GM19452 (cell line): ENCODE measurements around the gene NEMP2.
"Not testable (repeated sequence)": the region's sequence is repeated elsewhere in the genome, so short reads cannot be mapped to it uniquely, and the experiment has no call there.

Experiments used
- ATAC-seq: cut with Tn5 transposase; IDR thresholded peaks from one replicate; pipeline ENCODE4 v1.9.1; 2021; ENCODE audit not compliant: unreplicated experiment

Gene NEMP2

DNA sequence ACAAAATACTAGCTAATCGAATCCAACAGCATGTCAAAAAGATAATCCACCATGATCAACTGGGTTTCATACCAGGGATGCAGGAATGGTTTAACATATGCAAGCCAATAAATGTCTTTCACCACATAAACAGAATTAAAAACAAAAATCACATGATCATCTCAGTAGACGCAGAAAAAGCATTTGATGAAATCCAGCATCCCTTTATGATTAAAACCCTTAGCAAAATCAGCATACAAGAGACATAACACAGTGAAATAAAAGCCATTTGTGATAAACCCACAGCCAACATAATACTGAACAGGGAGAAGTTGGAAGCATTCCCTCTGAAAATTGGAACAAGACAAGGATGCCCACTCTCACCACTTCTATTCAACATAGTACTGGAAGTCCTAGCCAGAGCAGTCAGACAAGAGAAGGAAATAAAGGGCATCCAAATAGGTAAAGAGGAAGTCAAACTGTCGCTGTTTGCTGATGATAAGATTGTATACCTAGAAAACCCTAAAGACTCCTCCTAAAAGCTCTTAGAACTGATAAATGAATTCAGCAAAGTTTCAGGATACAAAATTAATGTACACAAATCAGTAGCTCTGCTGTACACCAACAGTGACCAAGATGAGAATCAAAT is 39.8 kb downstream of the NEMP2 start:
- not testable (repeated sequence) for ATAC-seq

DNA sequence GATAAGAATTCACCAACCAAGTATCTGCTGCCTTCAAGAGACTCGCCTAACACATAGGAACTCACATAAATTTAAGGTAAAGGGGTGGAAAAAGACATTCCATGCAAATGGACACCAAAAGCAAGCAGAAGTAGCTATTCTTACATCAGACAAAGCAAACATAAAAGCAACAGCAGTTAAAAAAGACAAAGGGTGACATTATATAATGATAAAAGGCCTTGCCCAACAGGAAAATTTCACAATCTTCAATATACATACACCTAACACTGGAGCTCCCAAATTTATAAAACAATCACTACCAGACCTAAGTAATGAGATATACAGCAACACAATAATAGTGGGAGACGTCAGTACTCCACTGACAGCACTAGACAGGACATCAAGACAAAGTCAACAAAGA is 41.4 kb downstream of the NEMP2 start:
- ATAC-seq = no peak

DNA sequence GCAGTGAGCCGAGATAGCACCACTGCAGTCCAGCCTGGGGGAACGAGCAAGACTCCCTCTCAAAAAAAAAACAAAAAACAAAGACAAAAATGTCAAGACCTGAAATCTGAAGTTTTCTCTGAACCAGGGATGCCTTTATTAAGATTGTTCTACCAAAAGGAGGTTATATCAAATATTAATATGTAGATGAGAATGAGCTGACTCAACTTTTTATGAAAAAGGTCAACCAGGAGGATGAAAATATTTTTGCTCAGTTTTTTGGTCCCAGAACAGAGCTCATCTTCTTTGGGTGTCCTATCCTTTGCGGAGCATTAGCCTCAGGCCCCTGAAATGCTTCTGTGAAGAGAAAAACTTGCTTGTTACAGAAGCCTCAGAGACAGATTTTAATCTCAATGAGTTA is 44.0 kb downstream of the NEMP2 start:
- ATAC-seq = no peak

DNA sequence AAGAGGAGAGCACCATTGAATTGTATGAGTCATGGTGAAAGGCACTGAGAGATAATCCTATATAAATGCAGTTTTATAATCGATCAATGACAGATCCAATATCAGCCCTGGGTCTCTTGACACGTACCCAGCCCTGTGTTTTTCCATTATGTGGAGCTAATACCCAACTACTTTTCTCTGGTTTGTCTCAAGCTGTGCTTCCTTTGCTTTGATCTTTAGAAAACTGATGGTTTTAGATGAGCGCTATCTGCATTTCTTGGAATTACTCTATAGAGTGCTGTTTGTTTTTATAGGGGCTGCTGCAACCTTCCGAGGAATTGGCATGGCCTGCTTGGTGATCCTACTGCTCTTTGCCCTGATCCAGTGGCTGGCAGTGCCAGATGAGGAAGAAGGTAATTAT is 45.0 kb downstream of the NEMP2 start:
- ATAC-seq = no peak

DNA sequence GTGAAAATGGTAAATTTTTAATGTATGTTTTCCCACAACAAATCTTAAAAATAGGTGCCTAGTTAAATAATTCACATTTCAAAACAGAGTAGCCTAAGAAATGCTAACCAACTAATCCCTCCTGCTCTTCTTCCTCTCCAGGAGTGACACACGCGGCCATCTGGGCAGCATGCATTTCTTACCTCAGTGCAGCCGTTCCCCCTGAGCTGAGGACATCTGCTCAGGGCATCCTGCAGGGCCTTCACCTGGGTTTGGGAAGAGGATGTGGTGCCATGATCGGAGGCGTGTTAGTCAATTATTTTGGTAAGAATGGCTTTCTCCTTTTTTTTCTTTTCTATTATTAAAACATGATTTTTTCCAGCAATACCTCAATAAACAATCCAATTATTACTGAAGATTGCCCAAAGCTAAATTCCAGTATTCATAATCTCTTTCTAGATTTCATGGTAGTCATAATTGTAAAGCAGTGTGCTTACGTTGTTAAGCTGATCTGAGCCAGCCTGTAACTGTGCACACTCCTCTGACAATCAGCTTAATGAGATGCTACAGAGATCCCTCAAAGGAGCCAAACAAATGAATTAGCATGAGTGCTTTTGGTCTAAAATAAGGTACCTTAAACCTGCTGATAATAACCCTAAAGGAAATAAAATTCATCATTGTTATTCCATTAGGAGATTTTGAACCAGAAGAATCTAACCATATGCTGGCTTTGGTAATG is 45.8 kb downstream of the NEMP2 start:
- no peak for ATAC-seq

DNA sequence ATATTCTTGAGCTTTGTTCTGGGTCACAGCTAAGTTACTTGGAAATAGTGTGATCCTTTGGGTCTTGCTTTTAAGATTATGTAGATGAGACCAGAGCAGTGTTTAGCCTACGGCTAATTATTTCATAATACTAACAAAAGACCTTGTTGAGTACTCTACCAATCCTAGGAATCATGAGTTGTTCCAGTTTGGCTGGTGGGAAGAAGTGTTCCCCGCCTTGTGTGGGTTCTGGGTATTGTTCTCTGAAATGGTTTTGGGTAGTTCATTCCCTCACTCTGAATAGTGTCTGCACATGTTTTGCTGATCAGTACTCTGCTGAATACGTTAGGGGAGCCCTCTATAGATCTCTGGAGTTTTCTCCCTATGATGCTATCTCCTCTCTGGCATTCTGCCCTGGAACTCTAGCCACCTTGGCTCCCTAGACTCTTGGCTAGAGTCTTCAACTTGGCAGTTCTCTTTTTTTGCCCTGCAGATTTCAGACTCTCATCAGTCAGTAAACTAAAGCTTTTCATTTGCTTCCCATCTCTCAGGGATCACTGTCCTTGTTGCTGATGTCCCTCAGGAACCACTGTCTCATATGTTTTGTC is 48.4 kb downstream of the NEMP2 start:
- ATAC-seq = no peak

DNA sequence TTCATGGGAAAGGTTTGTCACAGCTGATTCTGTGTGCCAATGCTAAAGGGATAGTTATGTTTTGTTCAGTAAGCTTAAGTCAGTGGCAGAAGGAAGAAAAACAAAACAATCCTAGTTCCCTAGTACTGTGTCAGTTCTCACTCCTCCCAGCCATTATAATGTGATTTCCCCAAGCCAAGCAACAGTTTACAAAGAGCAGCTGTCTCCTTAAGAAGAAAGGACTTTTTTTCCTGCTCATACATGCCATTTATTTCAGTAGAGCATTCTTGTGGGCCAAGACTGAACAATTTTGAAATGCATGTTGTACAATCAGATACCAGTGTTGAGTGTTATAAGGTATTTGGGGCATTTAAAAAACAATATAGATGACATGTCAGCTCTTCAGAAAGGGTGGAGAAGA is 52.1 kb downstream of the NEMP2 start:
- no peak for ATAC-seq

DNA sequence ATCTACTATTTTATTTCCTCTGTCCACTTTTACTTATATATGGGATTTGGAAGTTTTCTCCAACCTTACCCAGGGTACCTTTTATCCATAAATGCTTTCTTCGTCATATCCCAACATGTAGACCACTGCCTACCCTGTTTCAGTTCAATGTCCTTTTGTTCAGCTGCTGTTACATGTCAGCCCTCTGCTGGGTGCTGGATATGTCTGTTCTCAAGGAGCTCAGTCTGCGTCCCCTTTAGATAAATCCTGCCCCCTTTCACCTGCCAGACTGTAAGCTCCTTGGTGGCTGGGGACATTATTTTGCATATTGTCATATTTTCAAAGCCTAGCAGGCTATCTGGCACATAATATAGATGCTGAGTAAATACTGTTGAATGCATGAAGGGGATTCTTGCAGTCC is 53.2 kb downstream of the NEMP2 start:
- no peak for ATAC-seq

DNA sequence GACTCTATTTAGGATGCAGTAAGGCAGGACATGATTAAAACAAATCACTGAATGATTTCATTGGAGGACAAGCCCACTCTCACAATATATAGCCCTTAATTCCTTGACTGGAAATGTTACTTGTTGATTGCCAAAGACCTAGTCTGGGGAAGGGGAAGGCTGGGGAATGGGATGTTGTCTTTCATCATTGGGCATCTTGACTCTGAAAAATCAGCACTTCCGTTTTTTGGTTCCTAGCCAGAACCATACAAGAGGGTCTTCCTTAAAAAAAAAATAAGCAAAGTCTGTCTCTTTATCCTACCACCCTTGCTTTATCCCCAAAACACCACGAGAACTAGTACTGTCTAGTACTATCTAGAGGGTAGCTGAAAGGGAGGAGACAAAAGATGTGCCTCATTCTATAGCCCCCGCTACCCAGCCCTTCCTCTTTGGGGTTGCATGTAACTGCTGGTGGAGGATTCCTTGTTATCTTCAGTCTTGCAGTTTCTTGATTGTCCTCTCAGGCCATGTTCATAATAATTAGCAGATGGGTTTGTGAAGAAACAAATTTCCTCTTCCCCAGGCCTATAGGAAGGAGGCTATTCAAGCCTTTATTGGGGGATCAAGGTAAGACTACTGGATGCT is 55.8 kb downstream of the NEMP2 start:
- ATAC-seq = no peak

DNA sequence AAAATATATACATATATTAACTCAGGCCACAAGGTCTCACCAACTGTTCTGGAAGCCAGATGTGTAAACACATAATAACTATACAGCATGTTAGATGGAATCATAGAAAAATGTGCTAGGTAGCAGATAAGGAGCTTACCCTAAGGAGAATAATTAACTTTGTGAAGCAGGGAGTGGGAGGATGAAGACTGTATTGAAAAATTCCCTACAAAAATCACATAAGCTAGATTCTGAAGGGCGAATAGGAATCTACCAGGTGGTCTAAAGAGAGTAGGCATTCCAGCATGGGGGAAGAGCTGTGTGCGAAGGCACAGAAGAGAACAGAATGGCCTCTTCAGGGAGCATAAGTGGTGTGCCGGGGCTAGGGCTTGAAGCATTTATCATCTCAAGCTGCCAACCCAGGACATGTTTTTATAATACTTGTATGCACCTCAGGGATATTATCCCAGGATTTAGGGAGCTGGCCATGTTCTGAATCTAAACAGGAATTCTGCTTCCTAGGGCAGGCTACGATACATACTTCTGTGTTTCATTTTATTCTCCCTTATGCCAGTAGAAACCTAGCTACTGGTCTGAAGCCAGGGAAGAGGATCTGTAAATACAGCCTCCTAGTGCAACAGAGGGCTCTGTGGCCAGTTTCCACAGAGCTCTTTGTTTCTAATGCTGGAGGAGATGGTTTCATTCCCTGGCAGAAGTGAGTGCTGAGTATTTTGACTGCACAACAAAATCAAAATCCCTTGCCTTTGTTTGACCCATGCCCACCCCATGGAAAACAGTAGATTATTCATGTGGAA is 56.7 kb downstream of the NEMP2 start:
- ATAC-seq = no peak

DNA sequence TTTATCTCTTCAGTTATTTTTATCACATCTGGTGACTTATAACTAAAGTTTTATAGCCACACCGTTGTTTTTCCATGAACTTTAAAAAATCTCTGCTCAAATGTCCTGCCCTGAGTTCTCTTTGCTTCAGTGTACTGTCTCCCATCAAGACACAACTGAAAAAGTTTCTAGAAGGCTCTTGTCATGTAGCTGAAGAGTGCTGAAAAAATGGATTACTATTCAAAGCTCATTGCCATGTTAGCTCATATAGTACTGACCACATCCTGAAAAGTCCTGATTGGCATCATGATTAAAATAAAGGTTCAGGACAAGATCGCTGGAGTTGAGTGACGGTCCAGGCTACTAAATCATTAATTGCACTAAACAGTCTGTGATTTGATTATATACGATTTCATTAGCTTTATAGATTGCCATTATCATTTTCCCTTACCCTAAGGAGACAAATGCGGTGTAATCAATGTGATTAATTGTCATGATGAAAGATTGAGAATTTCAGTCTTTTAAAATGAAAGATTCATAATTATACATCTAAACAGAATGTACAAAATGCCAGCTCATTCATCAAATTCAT is 64.2 kb downstream of the NEMP2 start:
- no peak for ATAC-seq

DNA sequence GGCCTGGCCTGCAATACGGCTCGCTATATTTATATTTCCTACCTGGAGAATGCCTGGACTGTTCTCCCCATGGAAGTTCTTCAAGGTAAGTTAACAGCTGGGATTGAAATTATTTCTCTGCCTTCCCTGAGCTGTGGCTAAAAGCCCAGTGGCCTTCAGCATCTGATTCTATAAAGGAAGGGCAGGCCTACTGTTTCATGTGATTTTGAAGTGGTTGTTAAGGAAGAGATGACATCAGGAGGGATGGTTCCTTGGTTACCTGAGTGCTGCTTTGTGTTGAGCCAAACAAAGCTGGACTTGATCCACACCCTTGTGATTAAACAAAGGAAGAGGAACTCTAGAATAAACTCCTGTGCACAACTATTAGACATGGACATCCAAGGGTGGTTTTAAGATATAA is 64.8 kb downstream of the NEMP2 start:
- ATAC-seq = no peak

DNA sequence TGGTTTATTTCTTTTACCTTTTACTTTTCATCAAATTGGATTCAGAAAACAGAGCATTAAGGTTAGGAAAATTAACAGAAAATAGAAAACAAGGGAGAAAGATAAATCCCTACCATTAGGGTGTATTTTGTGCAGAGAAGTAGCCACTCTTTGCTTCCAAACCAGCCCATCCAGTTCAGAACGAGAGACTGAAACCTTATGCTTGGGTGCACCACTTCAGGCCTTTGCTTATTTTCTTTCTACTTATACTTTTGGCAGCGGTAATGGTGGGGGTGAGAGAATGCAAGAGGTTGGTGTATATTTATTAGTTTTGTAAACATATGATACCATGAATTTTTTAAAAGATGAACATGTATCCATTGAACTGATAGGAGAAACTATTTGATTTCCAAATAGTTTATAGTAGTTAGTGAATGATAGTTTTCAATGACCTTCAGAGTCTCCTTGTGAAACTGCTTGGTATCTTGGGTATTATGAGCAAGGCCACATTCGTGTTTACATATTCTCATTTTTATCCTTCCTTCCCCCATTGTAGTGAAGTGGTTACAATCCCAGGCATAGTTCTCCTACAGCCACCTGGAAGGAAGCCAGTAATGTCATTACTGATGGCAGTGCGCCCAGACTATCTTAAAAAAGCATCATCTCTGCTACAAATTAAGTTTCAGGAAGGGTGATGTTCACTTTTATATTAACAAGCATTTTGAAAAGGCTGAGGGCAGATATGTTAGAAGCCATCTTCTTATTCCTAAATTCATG is 65.5 kb downstream of the NEMP2 start:
- peak; percentile 73 for ATAC-seq

DNA sequence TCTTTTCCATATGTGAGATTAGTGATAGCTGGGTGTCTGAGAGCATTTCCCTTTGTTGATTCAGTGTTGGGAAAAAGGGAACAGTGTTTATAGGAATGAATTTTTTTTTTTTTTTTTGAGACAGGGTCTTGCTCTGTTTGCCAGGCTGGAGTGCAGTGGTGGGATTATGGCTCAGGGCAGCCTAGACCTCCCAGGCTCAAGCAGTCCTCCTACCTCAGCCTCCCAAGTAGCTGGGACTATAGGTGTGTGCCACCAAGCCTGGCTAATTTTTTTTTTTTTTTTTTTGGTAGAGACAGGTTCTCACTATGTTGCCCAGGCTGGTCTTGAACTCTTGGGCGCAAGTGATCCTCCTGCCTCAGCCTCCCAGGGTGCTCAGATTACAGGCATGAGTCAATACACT is 66.2 kb downstream of the NEMP2 start:
- not testable (repeated sequence) for ATAC-seq

DNA sequence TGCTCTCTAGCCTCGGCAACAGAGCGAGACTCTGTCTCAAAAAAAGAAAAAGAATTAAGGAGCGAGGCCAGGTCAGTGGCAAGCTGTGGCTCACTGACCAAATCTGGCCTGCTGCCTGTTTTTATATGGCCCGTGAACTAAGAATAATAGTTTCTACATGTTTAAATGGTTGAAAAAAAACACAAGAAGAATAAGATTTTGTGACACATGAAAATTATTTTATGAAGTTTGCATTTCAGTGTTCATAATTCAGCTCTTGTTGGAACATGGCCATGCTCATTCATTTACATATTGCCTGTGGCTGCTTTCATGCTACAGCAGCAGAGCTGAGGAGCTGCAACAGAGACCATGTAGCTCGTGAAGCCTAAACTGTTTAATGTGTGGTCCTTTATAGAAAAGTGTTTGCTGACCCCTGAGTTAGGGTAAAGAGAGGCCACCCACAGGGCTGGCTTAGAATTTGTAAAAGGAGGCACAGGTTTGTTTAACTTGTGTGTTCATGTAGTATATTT is 66.9 kb downstream of the NEMP2 start:
- no peak for ATAC-seq

DNA sequence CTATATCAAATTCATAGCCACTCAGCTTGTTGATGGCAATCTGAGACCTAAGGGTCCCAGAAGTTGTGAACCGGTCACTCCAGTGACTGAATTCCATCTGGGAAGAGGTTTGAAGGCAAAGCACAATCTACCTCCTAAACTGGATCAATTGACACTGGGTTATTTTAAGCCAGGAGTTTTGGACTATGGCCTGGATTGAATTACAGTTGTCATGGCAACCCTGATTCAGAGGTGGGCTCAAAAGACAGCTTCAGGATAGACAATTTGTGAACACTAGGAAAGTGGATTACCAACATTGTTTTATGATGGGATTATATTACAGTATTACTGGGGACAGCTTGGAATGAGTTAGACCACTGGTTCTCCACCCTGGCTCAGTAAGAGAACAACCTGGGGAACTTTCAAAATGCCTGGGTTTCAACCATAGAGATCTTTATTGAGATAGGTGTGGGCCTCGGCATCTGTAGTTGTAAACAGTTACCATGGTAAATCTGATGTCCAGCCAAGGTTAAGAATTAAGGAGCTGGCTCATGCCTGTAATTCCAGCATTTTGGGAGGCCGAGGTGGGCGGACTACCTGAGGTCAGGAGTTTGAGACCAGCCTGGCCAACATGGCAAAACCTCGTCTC is 67.6 kb downstream of the NEMP2 start:
- ATAC-seq = no peak

DNA sequence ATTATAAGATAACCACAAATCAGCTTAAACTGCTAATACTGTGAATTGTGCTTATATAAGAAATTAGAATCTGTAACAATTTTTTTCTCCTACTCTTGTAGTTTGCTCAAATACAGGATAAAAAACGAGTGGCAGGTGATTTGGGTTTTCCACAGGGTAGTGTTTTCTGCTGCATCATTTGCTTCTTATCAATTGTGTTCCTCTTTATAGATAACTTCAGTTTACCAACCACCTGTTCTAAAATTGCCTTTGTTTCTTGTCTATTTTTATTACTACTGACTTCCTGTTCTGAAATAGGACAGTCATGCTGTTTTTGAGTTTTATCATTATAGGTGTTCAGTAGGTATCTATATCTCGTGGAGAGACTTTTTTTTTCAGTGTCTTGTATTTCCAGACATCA is 69.5 kb downstream of the NEMP2 start:
- peak; percentile 36 for ATAC-seq

DNA sequence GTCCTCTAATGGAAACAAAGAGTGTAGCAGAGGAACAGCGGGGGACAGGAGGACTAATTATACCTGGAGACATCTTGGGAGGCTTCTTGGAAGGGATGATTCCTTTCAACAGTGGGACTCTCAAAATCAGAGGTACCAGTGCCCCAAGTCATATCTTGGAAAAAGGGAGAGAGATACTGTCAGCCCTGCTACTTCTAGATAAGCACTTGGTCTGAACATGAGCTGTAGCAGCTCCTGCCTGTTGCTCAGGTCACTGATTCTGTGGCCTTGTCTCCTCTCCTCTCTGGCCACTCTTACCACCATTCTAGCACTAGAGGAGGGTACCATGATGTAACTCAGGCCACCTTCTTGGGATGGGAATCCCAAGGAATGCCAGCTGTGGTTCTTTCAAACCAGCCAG is 71.9 kb downstream of the NEMP2 start:
- no peak for ATAC-seq

DNA sequence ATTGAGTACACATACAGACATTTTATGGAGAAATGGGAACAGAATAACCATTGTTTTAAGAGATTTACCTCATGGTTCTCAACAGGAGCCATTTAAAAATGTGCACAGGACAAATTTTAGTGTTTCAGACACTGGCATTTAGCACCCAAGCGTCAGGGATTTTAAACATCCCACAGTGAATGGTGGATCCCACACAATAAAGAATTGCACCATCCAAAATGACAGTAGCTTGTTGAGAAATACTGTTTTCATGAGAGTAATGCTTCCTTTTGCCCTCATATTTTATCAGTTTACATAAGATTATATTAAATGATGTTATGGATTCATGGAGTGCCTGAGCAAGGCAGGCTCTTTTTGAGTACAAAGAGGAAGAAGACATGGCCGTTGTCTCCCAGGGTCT is 72.3 kb downstream of the NEMP2 start:
- no peak for ATAC-seq

DNA sequence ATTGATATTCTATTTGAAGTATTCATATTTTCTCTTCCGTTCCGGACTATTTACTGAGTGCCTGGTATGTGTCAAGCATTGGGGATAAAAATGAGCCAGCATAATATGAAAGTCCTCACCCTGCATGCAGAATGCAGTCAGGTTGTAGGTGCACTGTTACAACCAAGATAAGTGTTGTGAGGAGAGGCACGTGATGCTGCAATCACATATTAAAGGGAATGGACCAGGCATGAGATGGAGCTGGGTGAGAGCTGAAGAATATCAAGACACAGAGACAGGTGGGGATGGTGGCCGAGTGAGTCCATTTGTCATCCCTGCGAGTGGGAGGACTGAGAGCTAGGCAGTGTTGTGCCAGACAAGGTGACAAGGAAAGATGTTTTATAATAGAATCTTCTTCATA is 74.0 kb downstream of the NEMP2 start:
- ATAC-seq = no peak
